Right lung (tissue), 5 donors: ENCODE measurements around the gene ZC2HC1C. TPM values are rescaled to one million over a fixed set of nuclear protein-coding genes. Genes with fewer than 3 reads are reported as not detected.
"Not testable (repeated sequence)": the region's sequence is repeated elsewhere in the genome, so short reads cannot be mapped to it uniquely, and the experiment has no call there.

Source experiments
- DNase-seq, 2 donors: peaks; one replicate each; pipeline ENCODE4 v3.0.0-alpha.2; 2013
- polyA plus RNA-seq, 5 donors: library from polyadenylated mRNA; unstranded; fragments of 120-200 nt; gene quantifications; one replicate each; pipeline versions ENCODE4 v1.2.1 to v1.2.3, GENCODE V29; 2013; ENCODE audit warnings: inconsistent platforms in 1 of 5, low replicate concordance in 1 of 5; ENCODE audit not compliant: insufficient read length in 5 of 5, insufficient read depth in 1 of 5

ZC2HC1C gene
- polyA plus RNA-seq, 5 donors: 3.1 to 6.1 (median 5.3) TPM

GRCh38 chr14:75091251-75091650 is 21.8 kb downstream of the ZC2HC1C start:
- no peak for DNase-seq

- no peak for DNase-seq
Measured at GRCh38 chr14:75092698-75093097, 23.3 kb downstream of the ZC2HC1C start.

GRCh38 chr14:75094896-75095295 is 25.5 kb downstream of the ZC2HC1C start:
- no peak for DNase-seq

GRCh38 chr14:75095690-75096089 is 26.2 kb downstream of the ZC2HC1C start:
- no peak for DNase-seq

- DNase-seq: no peak
Measured at GRCh38 chr14:75096959-75097358, 27.5 kb downstream of the ZC2HC1C start.

- DNase-seq: no peak
Measured at GRCh38 chr14:75098212-75098611, 28.8 kb downstream of the ZC2HC1C start.

- no peak for DNase-seq
Measured at GRCh38 chr14:75098682-75099081, 29.2 kb downstream of the ZC2HC1C start.

- DNase-seq: no peak
Measured at GRCh38 chr14:75101491-75101890, 32.0 kb downstream of the ZC2HC1C start.

GRCh38 chr14:75107186-75107585 is 37.7 kb downstream of the ZC2HC1C start:
- no peak for DNase-seq

- no peak for DNase-seq
Measured at GRCh38 chr14:75109877-75110276, 40.4 kb downstream of the ZC2HC1C start.

GRCh38 chr14:75113932-75114539 is 44.6 kb downstream of the ZC2HC1C start:
- no peak for DNase-seq

- no peak for DNase-seq
Measured at GRCh38 chr14:75119056-75119455, 49.6 kb downstream of the ZC2HC1C start.

- no peak for DNase-seq
Measured at GRCh38 chr14:75120541-75121291, 51.3 kb downstream of the ZC2HC1C start.

GRCh38 chr14:75121552-75121951 is 52.1 kb downstream of the ZC2HC1C start:
- DNase-seq: no peak

GRCh38 chr14:75123991-75124390 is 54.5 kb downstream of the ZC2HC1C start:
- DNase-seq: no peak

- no peak for DNase-seq
Measured at GRCh38 chr14:75125617-75126016, 56.2 kb downstream of the ZC2HC1C start.

- no peak for DNase-seq
Measured at GRCh38 chr14:75126121-75126544, 56.7 kb downstream of the ZC2HC1C start.

- DNase-seq: peak; percentile 89 to 90
Measured at GRCh38 chr14:75126679-75127473, 57.4 kb downstream of the ZC2HC1C start, which contains the start of gene NEK9. Gene NEK9 (minus strand): TSS chr14:75127048. CDS start chr14:75126921, 127 bp downstream.

GRCh38 chr14:75127474-75127820 is 58.0 kb downstream of the ZC2HC1C start:
- DNase-seq: not testable (repeated sequence)

GRCh38 chr14:75127903-75128595 is 58.6 kb downstream of the ZC2HC1C start:
- DNase-seq: no peak

GRCh38 chr14:75128596-75128990 is 59.2 kb downstream of the ZC2HC1C start:
- DNase-seq: no peak
